ENCODE measurements around the gene CRABP2.

- no peak for TF ChIP-seq POLR2A (IDR thresholded peaks at IDR 0.05)
- TF ChIP-seq CTCF (IDR thresholded peaks at IDR 0.05) = no peak
Observed at GRCh38 chr1:156694690-156694962, 10.8 kb downstream of the CRABP2 start.

Data from body of pancreas (tissue), 4 donors.